GM19239 (cell line): ENCODE results near the gene IKZF5.

ENCODE experiments used
- DNase-seq: peaks from one replicate; pipeline ENCODE4 v3.0.0; 2011; ENCODE audit warnings: low spot score; ENCODE audit not compliant: insufficient read length
- FAIRE-seq: peaks from 2 replicates; lab custom pipeline; 2011; peaks lifted over from hg19 to GRCh38; lab: Jason Lieb, UNC

The IKZF5 gene

DNA sequence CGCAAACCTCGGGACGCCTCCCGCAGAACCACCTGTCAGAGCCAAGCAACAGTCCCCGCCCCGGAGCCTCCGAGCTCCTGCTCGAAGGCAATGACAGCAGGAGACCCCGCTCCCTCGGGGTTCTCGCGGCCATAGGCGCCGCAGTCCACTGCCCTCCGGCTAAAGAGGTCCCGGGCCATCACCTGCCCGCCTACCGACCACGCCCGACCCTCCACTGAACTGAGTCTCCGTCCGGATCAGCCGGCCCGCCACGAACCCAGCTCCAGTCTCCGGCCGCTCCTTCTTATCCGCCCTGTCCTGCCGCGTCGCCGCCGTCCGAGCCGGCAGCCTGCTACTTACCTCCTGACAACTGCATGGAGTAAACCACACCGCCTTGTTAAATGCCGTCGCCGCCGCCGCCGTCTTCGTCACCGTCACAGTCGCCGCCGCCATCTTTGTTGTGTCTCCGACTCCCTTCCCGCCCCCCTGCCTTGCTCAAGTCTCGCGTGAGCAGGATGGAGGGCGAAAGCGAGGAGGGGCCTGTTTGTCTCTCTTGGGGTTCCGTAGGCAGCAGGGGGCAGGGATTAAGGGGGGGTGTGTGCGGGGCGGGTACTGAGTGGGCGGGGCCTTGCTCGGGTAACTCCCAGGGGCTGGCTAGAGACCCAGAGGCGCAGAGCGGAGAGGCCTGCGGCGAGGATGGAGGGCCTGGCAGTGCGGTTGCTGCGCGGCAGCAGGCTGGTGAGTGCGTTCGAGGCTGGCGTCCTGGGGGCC, at the start of gene IKZF5, which contains the start of gene ACADSB:
Gene IKZF5 (minus strand): TSS at position 441 of the 750 bp plus-strand sequence. CDS start 10,170 bp downstream, outside the sequence.
Gene ACADSB (plus strand): TSS at position 652 of the 750 bp plus-strand sequence. CDS start 24 bp downstream, at position 676.
- DNase-seq (peak; percentile 98), FAIRE-seq (peak; percentile 96)

DNA sequence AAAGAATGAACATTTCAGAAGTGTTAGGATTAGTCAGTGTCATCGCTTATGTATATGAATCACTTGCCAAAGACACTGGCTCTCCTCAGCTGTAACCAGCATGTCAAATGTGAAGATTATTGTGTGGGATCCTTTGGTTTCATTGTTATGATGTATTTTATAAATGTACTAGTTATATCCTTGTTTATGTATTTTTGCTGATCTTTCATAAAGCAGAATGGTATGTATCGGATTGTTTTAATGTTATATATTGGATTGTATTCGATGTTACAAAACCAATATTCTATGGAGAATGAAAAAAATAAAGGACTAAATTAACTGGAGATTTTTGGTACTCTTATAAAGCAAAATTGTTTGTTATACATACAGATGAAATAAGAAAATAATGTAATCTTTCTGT, 49.4 kb upstream of the IKZF5 start:
- DNase-seq (no peak), FAIRE-seq (no peak)

GRCh38 chr10:123045961-123046731, 37.6 kb upstream of the IKZF5 start:
- no peak for FAIRE-seq
- no peak for DNase-seq

GRCh38 chr10:123044391-123044790, 35.8 kb upstream of the IKZF5 start:
- DNase-seq: no peak
- FAIRE-seq: no peak

- DNase-seq (peak; percentile 40), FAIRE-seq (peak; percentile 97)
Observed at GRCh38 chr10:123043409-123043925, 34.9 kb upstream of the IKZF5 start.

DNA sequence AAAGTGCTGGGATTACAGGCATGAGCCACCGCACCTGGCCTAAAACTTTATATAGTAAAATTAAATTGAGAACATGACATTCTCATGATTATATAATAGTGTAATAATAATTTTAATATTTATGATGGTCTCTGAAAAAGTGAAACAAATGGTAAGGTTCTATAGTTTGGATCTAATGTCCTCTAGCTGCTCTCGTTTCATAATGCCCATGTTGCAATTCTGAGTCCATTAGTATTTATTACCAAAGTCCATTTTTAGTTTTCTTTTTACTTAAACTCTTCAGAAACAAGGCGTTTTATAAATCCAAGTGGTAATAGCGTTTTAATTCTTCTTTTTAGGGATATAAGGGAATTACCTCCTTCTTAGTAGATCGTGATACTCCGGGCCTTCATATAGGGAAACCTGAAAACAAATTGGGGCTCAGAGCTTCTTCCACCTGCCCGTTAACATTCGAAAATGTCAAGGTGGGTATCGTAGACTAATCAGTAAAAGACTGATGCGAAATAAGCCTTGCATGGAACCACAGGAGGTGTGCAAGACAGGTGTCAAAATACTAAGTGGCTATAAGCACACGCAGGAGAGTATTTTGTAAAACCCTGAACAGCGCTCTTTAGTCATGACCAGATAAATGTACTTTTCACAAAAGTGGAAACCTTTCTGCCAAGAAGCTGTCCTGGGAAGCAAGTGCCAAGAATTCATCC, 34.3 kb upstream of the IKZF5 start:
- DNase-seq: no peak
- peak; percentile 37 for FAIRE-seq

- no peak for FAIRE-seq
- DNase-seq: no peak
Observed at GRCh38 chr10:123039632-123039930, 31.0 kb upstream of the IKZF5 start.

DNA sequence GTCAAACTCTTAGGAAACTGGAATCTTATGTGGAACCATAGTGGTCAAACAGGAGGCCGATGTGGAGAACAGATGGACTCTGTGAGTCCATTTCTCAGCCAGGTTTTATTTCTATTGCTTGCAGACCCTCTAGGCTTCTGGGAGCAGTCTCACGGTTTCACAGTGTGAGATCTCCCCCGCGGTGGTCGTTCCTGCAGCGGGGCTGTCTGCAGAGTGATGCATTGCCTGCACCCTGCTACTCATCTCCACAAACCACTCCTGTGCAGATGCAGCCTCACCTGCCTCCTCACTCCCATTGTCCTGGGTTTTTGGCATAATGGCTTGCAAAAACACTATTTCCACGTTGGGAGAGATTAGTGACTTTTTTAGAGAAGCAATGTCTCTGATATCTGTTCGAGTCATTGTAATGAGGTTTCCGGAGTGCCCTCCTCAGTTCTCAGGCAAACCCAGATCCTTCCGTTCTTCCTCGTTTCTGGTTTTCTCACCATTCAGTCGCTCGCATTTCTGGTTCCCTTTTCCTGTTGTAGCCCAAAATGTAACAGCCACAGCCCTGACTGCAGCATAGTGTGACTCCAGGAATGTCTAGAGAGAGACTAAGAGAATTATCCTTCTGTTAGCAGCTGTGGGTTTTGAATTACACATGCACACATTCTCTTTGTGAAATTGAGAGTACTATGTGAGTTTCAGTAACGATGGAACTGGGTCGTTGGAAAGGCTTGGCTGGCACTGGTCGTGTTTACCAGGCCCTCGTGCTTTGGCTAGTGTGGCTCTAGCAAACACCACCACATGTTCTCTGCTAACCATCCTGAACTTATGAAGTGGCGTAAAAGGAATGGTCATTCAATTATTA, 30.4 kb upstream of the IKZF5 start:
- FAIRE-seq (peak; percentile 78), DNase-seq (no peak)

- DNase-seq (no peak), FAIRE-seq (no peak)
Observed at GRCh38 chr10:123035467-123036086, 27.0 kb upstream of the IKZF5 start.

DNA sequence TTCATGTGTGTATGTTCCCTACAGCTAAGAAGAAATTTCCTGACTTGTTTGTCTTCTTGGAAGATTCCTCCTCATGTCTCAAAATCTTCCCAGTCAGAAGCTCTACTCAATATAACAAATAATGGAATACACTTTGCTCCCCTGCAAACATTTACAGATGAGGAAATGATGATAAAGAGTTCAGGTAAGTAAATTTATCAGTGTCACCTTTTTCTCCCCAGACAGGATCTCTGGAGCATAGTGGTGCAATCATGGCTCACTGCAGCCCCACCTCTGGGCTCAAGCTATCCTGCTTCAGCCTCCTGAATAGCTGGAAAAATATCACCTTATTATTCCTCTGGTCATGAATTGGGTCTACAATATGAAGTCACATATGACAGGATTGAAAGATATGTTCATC, 25.7 kb upstream of the IKZF5 start:
- FAIRE-seq: no peak
- no peak for DNase-seq

- no peak for DNase-seq
- no peak for FAIRE-seq
Observed at GRCh38 chr10:123031124-123031523, 22.5 kb upstream of the IKZF5 start.

DNA sequence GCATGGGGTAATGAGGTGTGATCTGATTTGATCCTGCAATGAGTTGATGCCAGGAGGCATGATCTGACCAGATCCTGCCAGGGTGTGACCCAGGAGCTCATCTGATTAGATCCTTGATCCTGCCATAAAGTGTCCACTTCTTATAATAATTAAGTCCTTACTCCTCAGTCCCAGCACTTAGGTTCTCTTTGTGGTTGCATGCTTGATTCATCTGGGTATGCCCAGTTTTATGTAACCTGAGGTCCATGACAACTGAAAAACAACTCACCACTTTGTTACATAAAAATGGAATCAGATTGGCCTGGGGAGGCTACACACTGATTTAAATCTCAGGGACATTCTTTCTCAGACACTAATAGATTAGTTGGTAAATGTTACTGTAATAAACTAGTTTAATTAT, 19.3 kb upstream of the IKZF5 start:
- FAIRE-seq: no peak
- DNase-seq: no peak

DNA sequence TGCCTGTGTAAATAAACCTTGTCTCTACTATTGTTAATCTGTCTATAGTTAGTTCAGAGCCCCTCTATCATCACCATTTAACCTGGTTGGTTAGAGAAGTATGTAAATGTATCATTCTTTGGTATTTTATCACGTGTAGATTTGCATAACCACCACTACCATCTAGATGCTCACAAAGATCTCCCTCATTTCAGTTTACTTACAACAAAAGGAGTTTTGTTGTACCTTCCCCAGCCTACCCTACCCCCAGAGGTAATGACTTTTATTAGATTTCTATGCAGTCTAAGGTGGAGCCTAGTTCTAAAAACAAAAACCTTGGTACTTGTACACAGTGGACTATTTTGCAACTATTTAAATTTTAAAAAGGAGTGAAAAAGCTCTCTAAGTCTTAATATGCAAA, 17.7 kb upstream of the IKZF5 start:
- DNase-seq (no peak), FAIRE-seq (no peak)

GRCh38 chr10:123024540-123024939, 15.9 kb upstream of the IKZF5 start:
- no peak for FAIRE-seq
- no peak for DNase-seq

- peak; percentile 49 for FAIRE-seq
- no peak for DNase-seq
Observed at GRCh38 chr10:123021517-123021916, 12.9 kb upstream of the IKZF5 start.

- FAIRE-seq: no peak
- DNase-seq: no peak
Observed at GRCh38 chr10:123019941-123020703, 11.5 kb upstream of the IKZF5 start.

DNA sequence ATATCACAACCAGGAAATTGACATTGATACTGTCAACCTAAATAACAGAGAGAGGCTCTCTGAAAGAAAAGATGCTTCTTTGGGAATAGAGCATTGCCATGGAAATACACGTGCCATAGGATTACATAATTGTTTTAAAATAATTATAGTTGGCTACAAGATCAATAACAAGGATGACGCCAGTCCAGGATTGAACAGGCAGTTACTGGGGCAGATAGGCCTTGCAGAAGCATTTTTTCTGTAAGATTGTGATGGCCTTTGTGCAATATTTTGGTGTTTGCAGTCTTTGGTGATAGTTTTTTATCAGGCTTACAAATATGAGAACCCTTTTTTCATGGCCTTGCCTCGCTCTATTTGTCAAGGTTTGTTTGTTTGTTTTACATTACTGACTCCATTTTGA, 10.7 kb upstream of the IKZF5 start:
- DNase-seq (no peak), FAIRE-seq (no peak)

GRCh38 chr10:123018531-123018930, 9.9 kb upstream of the IKZF5 start:
- DNase-seq (no peak), FAIRE-seq (no peak)
